A549 (cell line): ENCODE data around the gene JAKMIP2. TPM values are rescaled to one million over a fixed set of nuclear protein-coding genes. Genes with fewer than 3 reads are reported as not detected.

Experiments used
- ATAC-seq, 2 experiments: fragments of 200-7000 bp in 1 of 2; fragments of >200 bp in 1 of 2; cut with Nextera tagmentation in 1 of 2; cut with Tn5 transposase in 1 of 2; 3 replicates each; pipeline versions ENCODE4 v1.8.0 to v1.9.1; 2018 to 2020; ENCODE audit warnings: mild to moderate bottlenecking in 1 of 2, moderate library complexity in 1 of 2
- CTCF ChIA-PET: fragments of 300-600 bp; sonication (Branson Sonifier 250); formaldehyde crosslinking; extraction: SDS; loops from one replicate; lab custom pipeline; 2021; ENCODE audit warnings: antibody characterized with exemption, inconsistent platforms; lab: Yijun Ruan, JAX
- POLR2A ChIA-PET: fragments of 350-600 bp; formaldehyde crosslinking; extraction: SDS; loops from one replicate; lab custom pipeline; 2021; ENCODE audit warnings: antibody characterized with exemption, inconsistent platforms; lab: Yijun Ruan, JAX
- DNase-seq, 2 experiments: peaks; one replicate each; pipeline versions ENCODE4 v3.0.0 to v3.0.0-alpha.2; 2011 to 2016; ENCODE audit warnings: low read depth in 1 of 2, low spot score in 1 of 2
- FAIRE-seq: peaks from 2 replicates; lab custom pipeline; 2011; peaks lifted over from hg19 to GRCh38; lab: Jason Lieb, UNC
- H3K27ac ChIP-seq, 2 experiments: fragments of >200 bp; sonication (Bioruptor Twin); formaldehyde crosslinking; 3 replicates each; pipeline ENCODE4 v1.5.1; 2016 to 2017
- H3K4me1 ChIP-seq: fragments of >200 bp; sonication (Bioruptor Twin); formaldehyde crosslinking; 3 replicates; pipeline ENCODE4 v1.6.1; 2016
- H3K4me2 ChIP-seq: fragments of >200 bp; sonication (Bioruptor Twin); formaldehyde crosslinking; 3 replicates; pipeline ENCODE4 v1.6.1; 2016
- H3K4me3 ChIP-seq: fragments of >200 bp; sonication (Bioruptor Twin); formaldehyde crosslinking; 3 replicates; pipeline ENCODE4 v1.5.1; 2016
- H3K9me3 ChIP-seq: fragments of >200 bp; sonication (Bioruptor Twin); formaldehyde crosslinking; 3 replicates; pipeline ENCODE4 v1.6.1; 2016
- CHD2 ChIP-seq: fragments of 150-350 bp; IDR thresholded peaks from 2 replicates; pipeline ENCODE4 v1.6.1; 2014; ENCODE audit warnings: low read length; ENCODE audit not compliant: partially characterized antibody
- ESRRA ChIP-seq: fragments of 150-350 bp; IDR thresholded peaks from 2 replicates; pipeline ENCODE4 v1.6.1; 2014; ENCODE audit warnings: mild to moderate bottlenecking, low read length, borderline replicate concordance
- HOXB13 ChIP-seq: fragments of 250-450 bp; sonication (Bioruptor Pico); IDR thresholded peaks from 2 replicates; pipeline ENCODE4 v1.5.0; 2020; ENCODE audit warnings: low read depth, mild to moderate bottlenecking, moderate library complexity
- JUN ChIP-seq, 2 experiments: fragments of >200 bp; sonication (Bioruptor Twin); formaldehyde crosslinking; IDR thresholded peaks; 2 replicates in 1 of 2; 3 replicates in 1 of 2; pipeline ENCODE4 v1.6.1; 2016 to 2017
- JUNB ChIP-seq: fragments of >200 bp; sonication (Bioruptor Twin); formaldehyde crosslinking; IDR thresholded peaks from 2 replicates; pipeline ENCODE4 v1.6.1; 2016
- NPAS2 ChIP-seq: fragments of 250-450 bp; sonication (Bioruptor Pico); IDR thresholded peaks from 2 replicates; pipeline ENCODE4 v1.8.0; 2022; ENCODE audit warnings: mild to moderate bottlenecking, moderate library complexity, borderline replicate concordance
- POLR2A ChIP-seq: IDR thresholded peaks from 2 replicates; pipeline ENCODE4 v1.6.1; 2012; ENCODE audit warnings: mild to moderate bottlenecking, low read length
- RCOR1 ChIP-seq: fragments of 150-350 bp; IDR thresholded peaks from 2 replicates; pipeline ENCODE4 v1.6.1; 2014; ENCODE audit warnings: antibody characterized with exemption, low read length, low read depth
- RFX5 ChIP-seq: fragments of 450-650 bp; IDR thresholded peaks from 2 replicates; pipeline ENCODE4 v1.7.1; 2014; ENCODE audit warnings: antibody characterized with exemption, mild to moderate bottlenecking, moderate library complexity
- ZFP36 ChIP-seq: fragments of 450-650 bp; IDR thresholded peaks from 2 replicates; pipeline ENCODE4 v1.6.1; 2014; ENCODE audit warnings: borderline replicate concordance; ENCODE audit not compliant: partially characterized antibody
- WGBS: methylation state at CpG from one replicate; pipeline ENCODE4 v1.1.6; 2017; ENCODE audit errors: missing lambda C conversion rate; 5-methylcytosine and 5-hydroxymethylcytosine counted together
- polyA plus RNA-seq, 4 experiments: library from polyadenylated mRNA; depleted of rRNA in 3 of 4; stranded (reverse); fragments of >200 nt; fragmentation: RNase III in 1 of 4; extraction: RNeasy Plus Mini Kit Qiagen cat#74134 plus additional on column Dnase treatment in 1 of 4; gene quantifications; 2 replicates in 3 of 4; 3 replicates in 1 of 4; pipeline ENCODE4 v1.2.3, GENCODE V29; 2011 to 2017
- TF ChIP-seq, protein P1 (sequence below): IDR thresholded peaks from 2 replicates; pipeline ENCODE4 v1.6.1; 2012
- TF ChIP-seq, protein P2 (sequence below): fragments of 200-600 bp; sonication (generic); IDR thresholded peaks from 2 replicates; pipeline ENCODE4 v1.6.1; 2016; ENCODE audit warnings: antibody characterized with exemption, mild to moderate bottlenecking, moderate library complexity
- TF ChIP-seq, protein P3 (sequence below): IDR thresholded peaks from 2 replicates; pipeline ENCODE4 v1.6.1; 2012; ENCODE audit warnings: low read depth, borderline replicate concordance
- TF ChIP-seq, protein P4 (sequence below): IDR thresholded peaks from 2 replicates; pipeline ENCODE4 v1.6.1; 2012

The JAKMIP2 gene
- polyA plus RNA-seq, 2 of the 4 experiments (the other 2 are of a cell fraction): 0.01 TPM; not detected in 1

DNA sequence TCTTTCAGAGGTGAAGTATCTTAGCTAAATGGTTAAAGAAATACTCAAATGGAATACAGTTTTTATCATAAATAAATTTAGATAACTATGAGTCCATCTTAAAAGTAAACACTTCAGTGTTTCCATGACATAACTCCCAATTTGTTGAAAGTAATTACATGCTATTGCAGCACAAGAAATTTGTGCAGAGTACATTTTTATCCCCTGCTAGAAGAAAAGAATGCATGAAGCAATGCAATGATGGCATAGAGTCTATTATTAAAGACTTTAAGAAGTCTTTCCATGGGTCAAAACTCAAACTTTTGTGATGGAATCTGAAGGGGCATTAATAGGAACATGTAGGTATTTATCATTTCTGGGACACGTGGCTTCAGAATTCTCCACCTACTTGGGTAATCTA lies 166.1 kb downstream of the JAKMIP2 start:
- H3K4me2 ChIP-seq: no peak overlapping the region
- no peak for TF ChIP-seq CHD2
- TF ChIP-seq, protein P1, sequence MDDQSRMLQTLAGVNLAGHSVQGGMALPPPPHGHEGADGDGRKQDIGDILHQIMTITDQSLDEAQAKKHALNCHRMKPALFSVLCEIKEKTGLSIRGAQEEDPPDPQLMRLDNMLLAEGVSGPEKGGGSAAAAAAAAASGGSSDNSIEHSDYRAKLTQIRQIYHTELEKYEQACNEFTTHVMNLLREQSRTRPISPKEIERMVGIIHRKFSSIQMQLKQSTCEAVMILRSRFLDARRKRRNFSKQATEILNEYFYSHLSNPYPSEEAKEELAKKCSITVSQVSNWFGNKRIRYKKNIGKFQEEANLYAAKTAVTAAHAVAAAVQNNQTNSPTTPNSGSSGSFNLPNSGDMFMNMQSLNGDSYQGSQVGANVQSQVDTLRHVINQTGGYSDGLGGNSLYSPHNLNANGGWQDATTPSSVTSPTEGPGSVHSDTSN: no peak
- TF ChIP-seq, protein P2, sequence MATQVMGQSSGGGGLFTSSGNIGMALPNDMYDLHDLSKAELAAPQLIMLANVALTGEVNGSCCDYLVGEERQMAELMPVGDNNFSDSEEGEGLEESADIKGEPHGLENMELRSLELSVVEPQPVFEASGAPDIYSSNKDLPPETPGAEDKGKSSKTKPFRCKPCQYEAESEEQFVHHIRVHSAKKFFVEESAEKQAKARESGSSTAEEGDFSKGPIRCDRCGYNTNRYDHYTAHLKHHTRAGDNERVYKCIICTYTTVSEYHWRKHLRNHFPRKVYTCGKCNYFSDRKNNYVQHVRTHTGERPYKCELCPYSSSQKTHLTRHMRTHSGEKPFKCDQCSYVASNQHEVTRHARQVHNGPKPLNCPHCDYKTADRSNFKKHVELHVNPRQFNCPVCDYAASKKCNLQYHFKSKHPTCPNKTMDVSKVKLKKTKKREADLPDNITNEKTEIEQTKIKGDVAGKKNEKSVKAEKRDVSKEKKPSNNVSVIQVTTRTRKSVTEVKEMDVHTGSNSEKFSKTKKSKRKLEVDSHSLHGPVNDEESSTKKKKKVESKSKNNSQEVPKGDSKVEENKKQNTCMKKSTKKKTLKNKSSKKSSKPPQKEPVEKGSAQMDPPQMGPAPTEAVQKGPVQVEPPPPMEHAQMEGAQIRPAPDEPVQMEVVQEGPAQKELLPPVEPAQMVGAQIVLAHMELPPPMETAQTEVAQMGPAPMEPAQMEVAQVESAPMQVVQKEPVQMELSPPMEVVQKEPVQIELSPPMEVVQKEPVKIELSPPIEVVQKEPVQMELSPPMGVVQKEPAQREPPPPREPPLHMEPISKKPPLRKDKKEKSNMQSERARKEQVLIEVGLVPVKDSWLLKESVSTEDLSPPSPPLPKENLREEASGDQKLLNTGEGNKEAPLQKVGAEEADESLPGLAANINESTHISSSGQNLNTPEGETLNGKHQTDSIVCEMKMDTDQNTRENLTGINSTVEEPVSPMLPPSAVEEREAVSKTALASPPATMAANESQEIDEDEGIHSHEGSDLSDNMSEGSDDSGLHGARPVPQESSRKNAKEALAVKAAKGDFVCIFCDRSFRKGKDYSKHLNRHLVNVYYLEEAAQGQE: no peak
- no peak for TF ChIP-seq ZFP36
- TF ChIP-seq HOXB13 (CRISPR knock-in tag): no peak
- TF ChIP-seq JUN (IDR thresholded peaks at IDR 0.05): no peak
- TF ChIP-seq, all 56 proteins: peak for 0
- 4% methylated on average over 1 of the region's 1 CpG for WGBS
- H3K9me3 ChIP-seq: no peaks in the 10 kb centered on the region
- H3K4me3 ChIP-seq: no peak overlapping the region
- DNase-seq (no peak), ATAC-seq (no peak), FAIRE-seq (no peak)
- no peak overlapping the region for H3K27ac ChIP-seq
- CTCF ChIA-PET: interaction anchor here (1.0 to 2.4 kb wide), 2 partner anchors 12 to 27 kb away, joined by 3 to 10 read pairs; no protein-coding TSS in a partner anchor
- H3K4me1 ChIP-seq: no peaks in the 10 kb centered on the region
- POLR2A ChIA-PET: no interaction called here

DNA sequence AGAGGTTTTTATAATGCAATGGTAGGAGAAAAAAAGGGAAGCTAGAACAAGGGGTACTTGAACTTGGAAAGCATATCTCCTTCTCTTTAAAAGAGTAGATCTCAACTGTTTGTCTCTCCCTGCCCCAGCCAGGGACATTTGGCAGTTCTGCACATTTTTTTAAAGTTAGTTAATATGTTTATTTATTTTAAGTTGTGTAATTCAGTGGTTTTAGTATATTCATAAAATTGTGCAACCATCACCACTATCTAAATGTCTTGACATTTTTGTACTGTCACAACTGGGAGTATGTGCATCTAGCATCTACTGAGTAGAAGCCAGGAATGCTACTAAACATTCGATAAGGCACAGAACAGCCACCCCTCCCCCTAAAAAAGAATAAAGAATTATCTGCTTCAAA lies 169.2 kb downstream of the JAKMIP2 start:
- POLR2A ChIA-PET: no interaction called here
- ATAC-seq: no peak

More for the DNA sequence above, 169.2 kb downstream of the JAKMIP2 start:
- Histone ChIP-seq H3K4me2 (no peak overlapping the region), H3K4me3 (no peak overlapping the region), H3K9me3 (no peaks in the 10 kb centered on the region), H3K27ac (no peak overlapping the region), H3K4me1 (no peaks in the 10 kb centered on the region)
- TF ChIP-seq JUNB (no peak), ESRRA (no peak), RCOR1 (no peak), RFX5 (no peak), JUN (IDR thresholded peaks at IDR 0.05) (no peak), NPAS2 (no peak), POLR2A (no peak)
- TF ChIP-seq, protein P2: no peak
- TF ChIP-seq, protein P3, sequence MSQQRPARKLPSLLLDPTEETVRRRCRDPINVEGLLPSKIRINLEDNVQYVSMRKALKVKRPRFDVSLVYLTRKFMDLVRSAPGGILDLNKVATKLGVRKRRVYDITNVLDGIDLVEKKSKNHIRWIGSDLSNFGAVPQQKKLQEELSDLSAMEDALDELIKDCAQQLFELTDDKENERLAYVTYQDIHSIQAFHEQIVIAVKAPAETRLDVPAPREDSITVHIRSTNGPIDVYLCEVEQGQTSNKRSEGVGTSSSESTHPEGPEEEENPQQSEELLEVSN: no peak
- TF ChIP-seq, protein P4, sequence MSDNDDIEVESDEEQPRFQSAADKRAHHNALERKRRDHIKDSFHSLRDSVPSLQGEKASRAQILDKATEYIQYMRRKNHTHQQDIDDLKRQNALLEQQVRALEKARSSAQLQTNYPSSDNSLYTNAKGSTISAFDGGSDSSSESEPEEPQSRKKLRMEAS: no peak
- FAIRE-seq (no peak), DNase-seq (no peak)
- CTCF ChIA-PET: no interaction called here
- 0% methylated on average over 1 of the region's 1 CpG for WGBS
